ENCODE data around the gene GSTM5.
"Not testable (repeated sequence)": the region's sequence is repeated elsewhere in the genome, so short reads cannot be mapped to it uniquely, and the experiment has no call there.

GSTM5 gene

GRCh38 chr1:109711593-109712320 is at the start of gene GSTM5:
Gene GSTM5 (plus strand): TSS chr1:109712251. CDS start chr1:109712313, 62 bp downstream.
- not testable (repeated sequence) for ATAC-seq (replicated peaks; ENCODE audit: extremely low read depth, poor library complexity, severe bottlenecking); H3K9me3 Mint-ChIP-seq; H3K4me3 Mint-ChIP-seq; DNase-seq (ENCODE audit: low spot score in 2 of 2); H3K4me1 Mint-ChIP-seq; H3K27ac Mint-ChIP-seq (ENCODE audit: low read depth); H3K36me3 Mint-ChIP-seq (ENCODE audit: insufficient read depth)
- peaks cover 37% of the 10 kb centered on the region for H3K27me3 Mint-ChIP-seq

GRCh38 chr1:109664671-109665070 is 47.4 kb upstream of the GSTM5 start:
- Mint-ChIP-seq H3K9me3 (no peaks in the 10 kb centered on the region), H3K36me3 (ENCODE audit: insufficient read depth) (no peaks in the 10 kb centered on the region), H3K4me3 (no peak overlapping the region)

GRCh38 chr1:109667452-109668122 is 44.5 kb upstream of the GSTM5 start, which contains the start of gene GSTM2:
Gene GSTM2 (plus strand): TSS chr1:109668057. CDS start chr1:109668116, 59 bp downstream.
- Mint-ChIP-seq H3K4me1 (no peaks in the 10 kb centered on the region), H3K36me3 (ENCODE audit: insufficient read depth) (no peaks in the 10 kb centered on the region), H3K9me3 (no peaks in the 10 kb centered on the region), H3K27ac (ENCODE audit: low read depth) (no peak within 1 kb of the TSS), H3K27me3 (no peaks in the 10 kb centered on the region), H3K4me3 (peak within 1 kb of the TSS; percentile 43)
- ATAC-seq (replicated peaks; ENCODE audit: extremely low read depth, poor library complexity, severe bottlenecking) (peak; percentile 84), DNase-seq (ENCODE audit: low spot score in 2 of 2) (peak in 1 of 2 donors; percentile 15)

More at GRCh38 chr1:109664671-109665070, 47.4 kb upstream of the GSTM5 start:
- DNase-seq (ENCODE audit: low spot score in 2 of 2) (no peak), ATAC-seq (replicated peaks; ENCODE audit: extremely low read depth, poor library complexity, severe bottlenecking) (no peak)
- Mint-ChIP-seq H3K27ac (ENCODE audit: low read depth) (no peak overlapping the region), H3K27me3 (no peaks in the 10 kb centered on the region), H3K4me1 (no peaks in the 10 kb centered on the region)

GRCh38 chr1:109668123-109668775 is 43.8 kb upstream of the GSTM5 start:
- peak; percentile 37 for ATAC-seq (replicated peaks; ENCODE audit: extremely low read depth, poor library complexity, severe bottlenecking)
- H3K4me1 Mint-ChIP-seq, result no peaks in the 10 kb centered on the region

GRCh38 chr1:109669246-109669948 is 42.7 kb upstream of the GSTM5 start:
- Mint-ChIP-seq H3K9me3 (no peaks in the 10 kb centered on the region), H3K27ac (ENCODE audit: low read depth) (no peak overlapping the region), H3K4me3 (no peak overlapping the region), H3K36me3 (ENCODE audit: insufficient read depth) (no peaks in the 10 kb centered on the region), H3K4me1 (no peaks in the 10 kb centered on the region), H3K27me3 (no peaks in the 10 kb centered on the region)
- ATAC-seq (replicated peaks; ENCODE audit: extremely low read depth, poor library complexity, severe bottlenecking) (no peak), DNase-seq (ENCODE audit: low spot score in 2 of 2) (no peak)

More at GRCh38 chr1:109668123-109668775, 43.8 kb upstream of the GSTM5 start:
- H3K27me3 Mint-ChIP-seq, result no peaks in the 10 kb centered on the region
- peak in 1 of 2 donors; percentile 5 for DNase-seq (ENCODE audit: low spot score in 2 of 2)
- peak overlapping the region; percentile 43 for H3K4me3 Mint-ChIP-seq
- no peaks in the 10 kb centered on the region for H3K9me3 Mint-ChIP-seq
- H3K36me3 Mint-ChIP-seq (ENCODE audit: insufficient read depth), result no peaks in the 10 kb centered on the region
- H3K27ac Mint-ChIP-seq (ENCODE audit: low read depth), result no peak overlapping the region

GRCh38 chr1:109669949-109670302 is 42.1 kb upstream of the GSTM5 start:
- not testable (repeated sequence) for DNase-seq (ENCODE audit: low spot score in 2 of 2); H3K4me1 Mint-ChIP-seq; H3K27ac Mint-ChIP-seq (ENCODE audit: low read depth); ATAC-seq (replicated peaks; ENCODE audit: extremely low read depth, poor library complexity, severe bottlenecking); H3K4me3 Mint-ChIP-seq; H3K9me3 Mint-ChIP-seq; H3K27me3 Mint-ChIP-seq; H3K36me3 Mint-ChIP-seq (ENCODE audit: insufficient read depth)

- Mint-ChIP-seq H3K4me3 (no peak overlapping the region), H3K4me1 (no peaks in the 10 kb centered on the region), H3K9me3 (no peaks in the 10 kb centered on the region), H3K36me3 (ENCODE audit: insufficient read depth) (no peaks in the 10 kb centered on the region), H3K27me3 (no peaks in the 10 kb centered on the region), H3K27ac (ENCODE audit: low read depth) (no peak overlapping the region)
- no peak for ATAC-seq (replicated peaks; ENCODE audit: extremely low read depth, poor library complexity, severe bottlenecking)
- peak in 1 of 2 donors; percentile 6 for DNase-seq (ENCODE audit: low spot score in 2 of 2)
Observed at GRCh38 chr1:109671067-109671466, 41.0 kb upstream of the GSTM5 start.

- not testable (repeated sequence) for H3K27me3 Mint-ChIP-seq; ATAC-seq (replicated peaks; ENCODE audit: extremely low read depth, poor library complexity, severe bottlenecking); DNase-seq (ENCODE audit: low spot score in 2 of 2); H3K4me3 Mint-ChIP-seq; H3K36me3 Mint-ChIP-seq (ENCODE audit: insufficient read depth); H3K27ac Mint-ChIP-seq (ENCODE audit: low read depth); H3K4me1 Mint-ChIP-seq; H3K9me3 Mint-ChIP-seq
Observed at GRCh38 chr1:109673861-109674260, 38.2 kb upstream of the GSTM5 start.

- not testable (repeated sequence) for H3K9me3 Mint-ChIP-seq; H3K27me3 Mint-ChIP-seq; H3K27ac Mint-ChIP-seq (ENCODE audit: low read depth); H3K4me3 Mint-ChIP-seq; DNase-seq (ENCODE audit: low spot score in 2 of 2); H3K4me1 Mint-ChIP-seq; ATAC-seq (replicated peaks; ENCODE audit: extremely low read depth, poor library complexity, severe bottlenecking); H3K36me3 Mint-ChIP-seq (ENCODE audit: insufficient read depth)
Observed at GRCh38 chr1:109676683-109677381, 35.2 kb upstream of the GSTM5 start.

GRCh38 chr1:109677459-109677858 is 34.6 kb upstream of the GSTM5 start:
- H3K36me3 Mint-ChIP-seq (ENCODE audit: insufficient read depth), result no peaks in the 10 kb centered on the region
- H3K4me3 Mint-ChIP-seq, result no peak overlapping the region
- no peaks in the 10 kb centered on the region for H3K9me3 Mint-ChIP-seq
- H3K27ac Mint-ChIP-seq (ENCODE audit: low read depth), result no peak overlapping the region
- H3K27me3 Mint-ChIP-seq, result no peaks in the 10 kb centered on the region
- H3K4me1 Mint-ChIP-seq, result no peaks in the 10 kb centered on the region
- DNase-seq (ENCODE audit: low spot score in 2 of 2) (no peak), ATAC-seq (replicated peaks; ENCODE audit: extremely low read depth, poor library complexity, severe bottlenecking) (no peak)

- not testable (repeated sequence) for H3K9me3 Mint-ChIP-seq; H3K36me3 Mint-ChIP-seq (ENCODE audit: insufficient read depth); DNase-seq (ENCODE audit: low spot score in 2 of 2); H3K27me3 Mint-ChIP-seq; ATAC-seq (replicated peaks; ENCODE audit: extremely low read depth, poor library complexity, severe bottlenecking); H3K27ac Mint-ChIP-seq (ENCODE audit: low read depth); H3K4me1 Mint-ChIP-seq; H3K4me3 Mint-ChIP-seq
Observed at GRCh38 chr1:109678637-109679036, 33.4 kb upstream of the GSTM5 start.

GRCh38 chr1:109684777-109685176 is 27.3 kb upstream of the GSTM5 start:
- H3K9me3 Mint-ChIP-seq; H3K36me3 Mint-ChIP-seq (ENCODE audit: insufficient read depth); H3K4me3 Mint-ChIP-seq; H3K27me3 Mint-ChIP-seq; ATAC-seq (replicated peaks; ENCODE audit: extremely low read depth, poor library complexity, severe bottlenecking); H3K4me1 Mint-ChIP-seq; DNase-seq (ENCODE audit: low spot score in 2 of 2); H3K27ac Mint-ChIP-seq (ENCODE audit: low read depth): not testable (repeated sequence)
